Measurements from ENCODE around the gene RIC1. TPM values are rescaled to one million over a fixed set of nuclear protein-coding genes. Genes with fewer than 3 reads are reported as not detected.

Gene RIC1
- total and polyA plus RNA-seq, 2 of the 4 experiments (the other 2 are of a cell fraction): 28.8 to 76.9 TPM

DNA sequence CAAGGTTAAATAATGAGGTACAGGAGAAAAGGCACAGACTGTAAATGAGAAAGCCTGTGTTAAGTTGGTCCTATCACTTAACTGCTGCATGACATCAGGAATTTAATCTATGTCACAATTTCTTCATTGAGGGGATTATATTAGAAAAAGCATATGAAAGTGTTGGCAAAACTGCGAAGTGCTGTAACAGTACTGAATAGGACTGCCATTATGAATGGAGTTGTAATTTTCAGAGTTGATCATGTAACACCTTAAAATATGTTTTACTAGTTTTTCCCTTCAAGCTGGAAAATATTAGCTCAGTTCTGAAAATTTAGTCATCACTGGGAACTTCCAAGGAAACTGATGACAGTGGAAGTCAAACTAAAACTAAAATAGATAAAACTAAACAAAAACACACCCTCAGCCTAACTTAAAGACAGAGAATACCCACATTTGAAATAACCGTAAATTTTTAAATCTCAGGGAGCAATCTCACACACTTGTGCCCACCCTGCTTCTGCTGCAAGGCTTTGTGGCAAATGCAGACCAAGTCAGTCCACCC is 158.9 kb downstream of the RIC1 start:
- Histone ChIP-seq H2AK9ac (replicated peaks; ENCODE audit: low read depth, low read length, poor library complexity) (no peak overlapping the region), H2BK5ac (ENCODE audit: low read depth, low read length, poor library complexity, severe bottlenecking) (no peak overlapping the region), H4K91ac (ENCODE audit: insufficient read depth, low read depth, low read length) (no peak overlapping the region), H3K36me3 (ENCODE audit: control insufficient read depth, insufficient read depth, low read length) (peaks cover 1% of the 10 kb centered on the region), H2AK5ac (ENCODE audit: low read depth, low read length) (no peak overlapping the region), H2BK15ac (ENCODE audit: low read depth, low read length) (no peak overlapping the region), H4K5ac (ENCODE audit: low read depth, low read length) (no peak overlapping the region), H3K9me1 (ENCODE audit: insufficient read depth, low read length) (peaks cover 11% of the 10 kb centered on the region; the same call in 1 of the 2 replicates), H3K4me2 (ENCODE audit: low read depth, low read length) (no peak overlapping the region), H4K8ac (ENCODE audit: low read depth in 2 of 2, low read length in 2 of 2) (no peak overlapping the region), H3K4ac (ENCODE audit: low read depth, low read length) (no peak overlapping the region), H3K9ac (ENCODE audit: low read depth, low read length) (no peak overlapping the region), H3K56ac (ENCODE audit: extremely low read depth, insufficient read depth, low read length) (no peak overlapping the region), H3K23ac (ENCODE audit: low read depth, low read length) (no peak overlapping the region), H3K27ac (ENCODE audit: insufficient read depth, low read length) (no peak overlapping the region), H3K27me3 (ENCODE audit: control insufficient read depth, insufficient read depth, low read length) (no peaks in the 10 kb centered on the region), H2BK20ac (ENCODE audit: low read depth, low read length) (no peak overlapping the region), H3K14ac (replicated peaks; ENCODE audit: low read depth, low read length) (no peak overlapping the region), H3K79me1 (ENCODE audit: low read depth in 1 of 2, low read length in 2 of 2) (peaks cover 4 to 5% of the 10 kb centered on the region in 2 experiments; a peak in 3 of 4 replicates), H4K20me1 (ENCODE audit: insufficient read depth, low read length) (no peaks in the 10 kb centered on the region; the same call in 1 of the 2 replicates), H3K18ac (ENCODE audit: low read depth, low read length) (no peak overlapping the region), H2BK120ac (ENCODE audit: low read depth, low read length) (no peak overlapping the region), H3K9me3 (ENCODE audit: control insufficient read depth, insufficient read depth, low read length) (peaks cover 2% of the 10 kb centered on the region; the same call in 1 of the 2 replicates), H3K4me1 (ENCODE audit: control insufficient read depth, insufficient read depth, low read length) (peaks cover 9% of the 10 kb centered on the region), H2AFZ (replicated peaks; ENCODE audit: low read length, poor library complexity) (no peak overlapping the region), H3K4me3 (ENCODE audit: insufficient read depth, low read depth, low read length) (no peak overlapping the region)
- BruUV-seq (replicated peaks): no TSS peak
- ChIA-PET POLR2A (ENCODE audit: unreplicated experiment) (no interaction called here), CTCF (no interaction called here)
- in situ Hi-C loops (cut with MboI; ENCODE audit: low sequenced_read_pairs) (no loop called here), dilution Hi-C loops (cut with HindIII; ENCODE audit: low sequenced_read_pairs, unreplicated experiment) (no loop called here), intact Hi-C loops (cut with micrococcal nuclease) (no loop called here)
- no CpG with 5 or more reads among the region's 2 CpGs for WGBS, 2 experiments (ENCODE audit: extremely low coverage in 2 of 2, insufficient read length in 1 of 2)
- no peak for ATAC-seq (ENCODE audit: low read depth)
- no peak for DNase-seq
- TF ChIP-seq CHD1 (IDR thresholded peaks at IDR 0.05; ENCODE audit: low read depth, low read length) (no peak), MXI1 (IDR thresholded peaks at IDR 0.05; ENCODE audit: borderline replicate concordance, low read depth, low read length) (no peak), CEBPB (IDR thresholded peaks at IDR 0.05; ENCODE audit: low read depth, low read length) (no peak), MAFK (IDR thresholded peaks at IDR 0.05; ENCODE audit: low read depth, low read length) (no peak), NFE2L2 (IDR thresholded peaks at IDR 0.05; ENCODE audit: low read depth, low read length) (no peak), POLR2A (IDR thresholded peaks at IDR 0.05; ENCODE audit: low read depth, low read length) (no peak), SMC3 (IDR thresholded peaks at IDR 0.05; ENCODE audit: low read depth, low read length) (no peak), RFX5 (IDR thresholded peaks at IDR 0.05; ENCODE audit: low read depth, low read length) (no peak), RAD21 (IDR thresholded peaks at IDR 0.05; ENCODE audit: low read length) (no peak), BHLHE40 (IDR thresholded peaks at IDR 0.05; ENCODE audit: low read depth, low read length) (no peak), RCOR1 (IDR thresholded peaks at IDR 0.05; ENCODE audit: insufficient replicate concordance, low read length) (no peak), FOS (IDR thresholded peaks at IDR 0.05; ENCODE audit: low read depth, low read length) (no peak), MAZ (IDR thresholded peaks at IDR 0.05; ENCODE audit: borderline replicate concordance, low read depth, low read length) (no peak)
- TF ChIP-seq, protein P1, sequence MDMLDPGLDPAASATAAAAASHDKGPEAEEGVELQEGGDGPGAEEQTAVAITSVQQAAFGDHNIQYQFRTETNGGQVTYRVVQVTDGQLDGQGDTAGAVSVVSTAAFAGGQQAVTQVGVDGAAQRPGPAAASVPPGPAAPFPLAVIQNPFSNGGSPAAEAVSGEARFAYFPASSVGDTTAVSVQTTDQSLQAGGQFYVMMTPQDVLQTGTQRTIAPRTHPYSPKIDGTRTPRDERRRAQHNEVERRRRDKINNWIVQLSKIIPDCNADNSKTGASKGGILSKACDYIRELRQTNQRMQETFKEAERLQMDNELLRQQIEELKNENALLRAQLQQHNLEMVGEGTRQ (IDR thresholded peaks at IDR 0.05; ENCODE audit: low read depth, low read length): no peak
- TF ChIP-seq, protein P2, sequence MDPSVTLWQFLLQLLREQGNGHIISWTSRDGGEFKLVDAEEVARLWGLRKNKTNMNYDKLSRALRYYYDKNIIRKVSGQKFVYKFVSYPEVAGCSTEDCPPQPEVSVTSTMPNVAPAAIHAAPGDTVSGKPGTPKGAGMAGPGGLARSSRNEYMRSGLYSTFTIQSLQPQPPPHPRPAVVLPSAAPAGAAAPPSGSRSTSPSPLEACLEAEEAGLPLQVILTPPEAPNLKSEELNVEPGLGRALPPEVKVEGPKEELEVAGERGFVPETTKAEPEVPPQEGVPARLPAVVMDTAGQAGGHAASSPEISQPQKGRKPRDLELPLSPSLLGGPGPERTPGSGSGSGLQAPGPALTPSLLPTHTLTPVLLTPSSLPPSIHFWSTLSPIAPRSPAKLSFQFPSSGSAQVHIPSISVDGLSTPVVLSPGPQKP (IDR thresholded peaks at IDR 0.05; ENCODE audit: borderline replicate concordance, low read depth, low read length): no peak
- TF ChIP-seq, protein P3, sequence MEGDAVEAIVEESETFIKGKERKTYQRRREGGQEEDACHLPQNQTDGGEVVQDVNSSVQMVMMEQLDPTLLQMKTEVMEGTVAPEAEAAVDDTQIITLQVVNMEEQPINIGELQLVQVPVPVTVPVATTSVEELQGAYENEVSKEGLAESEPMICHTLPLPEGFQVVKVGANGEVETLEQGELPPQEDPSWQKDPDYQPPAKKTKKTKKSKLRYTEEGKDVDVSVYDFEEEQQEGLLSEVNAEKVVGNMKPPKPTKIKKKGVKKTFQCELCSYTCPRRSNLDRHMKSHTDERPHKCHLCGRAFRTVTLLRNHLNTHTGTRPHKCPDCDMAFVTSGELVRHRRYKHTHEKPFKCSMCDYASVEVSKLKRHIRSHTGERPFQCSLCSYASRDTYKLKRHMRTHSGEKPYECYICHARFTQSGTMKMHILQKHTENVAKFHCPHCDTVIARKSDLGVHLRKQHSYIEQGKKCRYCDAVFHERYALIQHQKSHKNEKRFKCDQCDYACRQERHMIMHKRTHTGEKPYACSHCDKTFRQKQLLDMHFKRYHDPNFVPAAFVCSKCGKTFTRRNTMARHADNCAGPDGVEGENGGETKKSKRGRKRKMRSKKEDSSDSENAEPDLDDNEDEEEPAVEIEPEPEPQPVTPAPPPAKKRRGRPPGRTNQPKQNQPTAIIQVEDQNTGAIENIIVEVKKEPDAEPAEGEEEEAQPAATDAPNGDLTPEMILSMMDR (conservative IDR thresholded peaks at IDR 0.05; ENCODE audit: low read depth, low read length): no peak
